HG02588 (cell line): ENCODE results near the gene GATA5.

ENCODE experiments used
- ATAC-seq: cut with Tn5 transposase; IDR thresholded peaks from one replicate; pipeline ENCODE4 v1.9.1; 2021; ENCODE audit warnings: mild to moderate bottlenecking, moderate library complexity; ENCODE audit not compliant: unreplicated experiment

GATA5 gene

DNA sequence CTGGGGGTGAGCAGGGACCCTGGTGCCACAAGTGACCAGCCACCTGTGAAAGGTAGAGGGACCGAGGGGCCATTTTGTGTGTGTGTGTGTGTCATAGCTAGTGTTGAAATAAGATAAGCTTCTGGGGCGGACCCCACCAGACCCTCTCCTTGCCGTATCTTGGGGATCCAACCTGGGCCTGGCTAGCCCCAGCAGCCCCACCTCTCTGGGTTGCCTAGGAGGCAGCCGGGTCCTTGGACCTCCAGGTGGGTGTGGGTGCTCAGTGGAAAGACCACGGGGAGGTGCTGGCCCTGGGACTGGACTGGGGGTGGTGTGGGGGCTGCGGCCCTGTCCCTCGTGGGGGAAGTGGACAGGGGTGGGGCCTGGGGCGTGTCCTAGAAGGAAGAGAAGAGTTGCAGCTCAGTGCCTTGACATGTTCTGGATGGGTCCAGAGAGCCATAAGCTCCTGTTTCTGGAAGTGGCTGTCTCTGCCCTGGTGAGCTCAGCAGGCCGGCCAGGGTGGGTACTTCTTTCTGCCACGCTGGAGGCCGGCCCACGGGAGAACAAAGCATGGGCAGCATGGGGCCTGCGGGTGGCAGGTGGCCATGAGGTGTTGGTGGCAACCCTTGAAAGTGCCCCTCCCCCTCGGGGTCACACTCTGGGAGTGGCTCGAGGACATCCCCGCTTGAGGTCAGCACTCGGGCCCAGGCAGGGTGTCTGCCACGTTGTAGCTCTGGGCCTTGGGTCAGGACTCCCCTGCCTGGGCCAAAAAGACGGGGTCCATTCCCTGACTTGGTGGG, 56.9 kb downstream of the GATA5 start:
- no peak for ATAC-seq

DNA sequence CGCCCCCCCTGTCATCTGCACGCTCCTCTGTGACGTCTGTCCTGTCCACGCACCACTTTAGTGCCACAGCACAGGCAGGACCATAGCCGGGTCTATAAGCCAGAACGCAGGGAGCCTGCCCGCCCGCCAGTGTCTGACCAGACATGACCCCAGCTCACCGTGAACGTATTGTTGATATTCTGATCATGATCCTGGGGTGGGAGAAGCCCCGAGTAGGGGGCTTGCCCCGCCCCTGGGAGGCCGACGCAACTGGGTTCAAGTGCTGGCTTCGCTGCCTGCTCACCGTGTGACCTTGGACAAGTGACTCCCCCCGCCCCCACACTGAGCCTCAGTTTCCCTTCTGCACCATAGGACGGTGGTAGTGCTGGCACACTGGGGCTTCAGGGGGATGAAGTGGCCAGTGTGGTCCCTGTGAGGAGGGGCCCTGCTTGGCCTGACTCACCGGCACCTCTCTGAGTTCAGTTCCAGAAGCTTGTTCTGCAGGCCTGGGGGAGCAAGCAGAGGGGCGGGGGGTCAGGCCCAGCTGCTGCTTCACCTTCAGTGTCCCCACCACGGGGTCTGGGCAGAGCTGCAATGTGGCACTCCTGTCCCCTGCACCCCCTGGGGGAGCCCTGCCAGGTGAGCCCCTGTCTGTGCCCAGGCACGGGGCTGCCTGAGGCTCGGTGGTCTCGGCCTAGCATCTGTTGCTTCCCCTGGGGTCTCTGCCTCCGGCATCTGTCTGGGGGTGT, 57.6 kb downstream of the GATA5 start:
- no peak for ATAC-seq

DNA sequence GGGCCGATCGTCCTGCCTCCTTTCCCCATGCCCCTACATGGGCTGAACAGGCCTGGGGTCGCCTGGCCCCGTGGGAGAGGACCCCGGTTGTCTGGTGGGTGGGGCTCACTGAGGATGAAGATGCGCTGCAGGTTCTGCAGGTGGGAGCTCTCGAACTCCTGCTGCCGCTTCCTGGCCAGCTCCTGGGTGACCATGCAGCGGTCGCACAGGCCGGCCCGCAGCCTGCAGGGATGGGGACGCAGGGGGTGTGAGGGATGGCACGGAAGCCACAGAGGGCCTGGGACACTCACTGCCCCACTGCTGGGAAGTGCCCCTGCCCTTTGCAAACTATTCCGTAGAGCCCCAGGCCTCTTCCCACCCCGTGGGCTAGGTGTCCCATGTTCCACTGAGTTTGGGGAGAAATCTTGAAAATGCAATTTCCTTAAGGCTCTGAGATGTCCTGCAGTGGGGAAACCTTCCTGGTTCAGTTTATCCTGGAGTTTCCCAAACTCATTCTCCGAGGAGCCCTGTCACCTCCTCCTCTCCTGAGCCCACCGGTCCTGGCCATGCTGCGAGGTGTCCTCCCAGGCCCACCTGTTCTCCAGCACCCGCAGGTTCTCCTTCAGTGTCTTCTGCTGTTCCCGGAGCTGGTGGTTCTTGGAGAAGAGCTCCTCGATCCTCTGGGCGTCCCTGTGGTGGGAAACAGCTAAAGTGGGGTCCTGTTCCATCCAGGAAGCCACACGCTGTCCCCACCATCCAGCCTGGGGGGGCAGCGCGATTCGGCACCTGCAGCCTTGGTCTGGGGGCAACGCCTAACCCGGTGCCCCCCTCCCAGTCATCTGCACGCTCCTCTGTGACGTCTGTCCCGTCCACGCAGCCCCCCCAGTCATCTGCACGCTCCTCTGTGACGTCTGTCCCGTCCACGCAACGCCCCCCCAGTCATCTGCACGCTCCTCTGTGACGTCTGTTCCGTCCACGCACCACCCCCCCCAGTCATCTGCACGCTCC, 58.9 kb downstream of the GATA5 start:
- ATAC-seq = no peak

DNA sequence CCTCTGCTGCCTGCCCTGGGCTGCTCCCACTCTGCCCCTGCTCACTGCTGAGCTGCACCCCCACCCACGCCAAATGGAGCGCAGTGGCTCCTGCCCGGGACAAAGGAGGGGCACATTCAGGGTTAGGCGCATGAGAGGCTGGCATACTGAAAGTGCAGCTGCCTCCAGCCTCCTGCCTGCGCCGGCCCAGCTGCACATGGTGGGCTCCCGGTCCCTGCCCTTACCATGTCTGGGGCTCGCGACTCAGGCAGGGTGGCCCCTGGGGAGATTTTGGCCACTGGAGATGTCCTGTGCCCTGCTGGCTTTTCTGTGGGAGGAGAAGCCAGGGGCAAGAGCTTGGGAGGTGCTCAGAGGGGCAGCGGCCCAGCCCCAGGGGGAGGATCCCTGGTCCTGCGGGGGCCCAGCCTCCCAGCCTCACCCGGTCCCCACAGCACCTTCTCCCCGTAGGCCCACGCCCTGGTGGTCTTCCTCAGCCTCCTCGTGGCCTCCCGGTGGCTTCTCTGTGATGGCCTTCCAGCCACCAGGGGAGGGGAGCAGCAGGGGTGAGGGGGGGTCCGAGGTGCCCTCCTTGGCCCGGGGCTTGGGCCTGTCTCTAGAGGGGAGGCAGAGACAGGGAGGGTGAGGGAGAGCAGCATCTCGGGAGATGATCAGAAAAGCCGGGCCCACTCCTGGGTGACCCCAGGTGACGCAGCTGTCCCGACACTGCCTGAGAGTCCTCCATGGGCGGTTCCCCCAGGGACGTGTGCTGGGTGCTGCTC, 60.3 kb downstream of the GATA5 start:
- no peak for ATAC-seq

DNA sequence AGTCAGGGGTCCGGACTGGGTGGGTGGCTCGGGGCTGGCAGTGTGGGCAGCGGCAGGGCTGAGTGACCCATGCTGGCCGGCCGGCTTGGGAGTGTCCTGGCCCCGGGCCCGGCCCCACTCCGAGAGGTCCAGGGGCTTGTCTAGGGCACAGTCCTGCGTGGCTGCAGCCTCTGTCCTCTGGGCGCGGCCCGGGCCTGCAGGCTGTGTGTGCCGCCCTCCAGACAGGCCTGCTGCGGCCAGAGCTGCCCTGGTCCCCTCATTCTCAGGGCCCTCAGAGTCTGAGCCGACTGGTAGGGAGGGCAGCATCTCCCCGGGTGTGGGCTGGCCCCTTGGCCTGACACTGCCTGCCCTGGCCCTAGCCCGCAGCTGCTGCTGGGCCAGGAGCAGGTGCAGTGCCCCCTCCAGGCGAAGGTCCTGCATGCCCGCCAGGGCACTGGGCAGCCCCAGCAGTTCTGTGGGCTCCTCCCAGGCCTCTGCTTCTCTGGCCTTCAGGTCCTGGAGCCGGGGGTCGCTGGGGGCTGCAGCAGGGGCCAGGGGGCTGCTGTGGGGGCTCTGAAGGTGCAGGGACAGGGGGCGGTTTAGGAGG, 61.8 kb downstream of the GATA5 start:
- no peak for ATAC-seq
